H9 (cell line): ENCODE results near the gene WNT7B. TPM values are rescaled to one million over a fixed set of nuclear protein-coding genes. Genes with fewer than 3 reads are reported as not detected.

Source experiments
- DNase-seq: peaks from one replicate; pipeline ENCODE4 v3.0.0-alpha.2; 2017
- H2AFZ ChIP-seq: one replicate; pipeline ENCODE4 v1.6.1; 2013; ENCODE audit warnings: mild to moderate bottlenecking, low read length, control low read depth, moderate library complexity
- H2AK5ac ChIP-seq: 2 replicates; pipeline ENCODE4 v1.6.1; 2013; ENCODE audit warnings: low read length, control low read depth, mixed read lengths; ENCODE audit not compliant: insufficient read length
- H2BK120ac ChIP-seq: one replicate; pipeline ENCODE4 v1.6.1; 2013; ENCODE audit warnings: low read depth, mild to moderate bottlenecking, low read length, control low read depth, inconsistent platforms; ENCODE audit not compliant: poor library complexity, severe bottlenecking
- H2BK12ac ChIP-seq: 2 replicates; pipeline ENCODE4 v1.6.1; 2013; ENCODE audit warnings: low read length, control low read depth, mixed read lengths, low read depth; ENCODE audit not compliant: insufficient read length
- H2BK15ac ChIP-seq: 2 replicates; pipeline ENCODE4 v1.6.1; 2013; ENCODE audit warnings: low read depth, low read length, control low read depth
- H2BK20ac ChIP-seq: one replicate; pipeline ENCODE4 v1.6.1; 2013; ENCODE audit warnings: low read depth, mild to moderate bottlenecking, low read length, control low read depth, inconsistent platforms; ENCODE audit not compliant: poor library complexity, severe bottlenecking
- H2BK5ac ChIP-seq: 2 replicates; pipeline ENCODE4 v1.6.1; 2013; ENCODE audit warnings: low read length, control low read depth, mixed read lengths; ENCODE audit not compliant: insufficient read length
- H3K14ac ChIP-seq: 2 replicates; pipeline ENCODE4 v1.6.1; 2013; ENCODE audit warnings: low read length, control low read depth; ENCODE audit not compliant: insufficient read depth
- H3K18ac ChIP-seq: 2 replicates; pipeline ENCODE4 v1.6.1; 2013; ENCODE audit warnings: low read depth, mild to moderate bottlenecking, mixed read lengths, low read length, control low read depth; ENCODE audit not compliant: insufficient read length
- H3K23ac ChIP-seq: 2 replicates; pipeline ENCODE4 v1.6.1; 2013; ENCODE audit warnings: low read length, control low read depth, mixed read lengths, low read depth; ENCODE audit not compliant: insufficient read length
- H3K23me2 ChIP-seq: 2 replicates; pipeline ENCODE4 v1.6.1; 2013; ENCODE audit warnings: low read depth, mild to moderate bottlenecking, mixed read lengths, low read length, control low read depth; ENCODE audit not compliant: insufficient read length, poor library complexity, severe bottlenecking
- H3K27ac ChIP-seq: 2 replicates; pipeline ENCODE4 v1.5.1; 2013; ENCODE audit warnings: low read length, control low read depth, mixed read lengths, low read depth; ENCODE audit not compliant: insufficient read length
- H3K27me3 ChIP-seq: 2 replicates; pipeline ENCODE4 v1.6.1; 2013; ENCODE audit warnings: low read length, control low read depth, inconsistent platforms; ENCODE audit not compliant: insufficient read depth
- H3K4ac ChIP-seq: 2 replicates; pipeline ENCODE4 v1.6.1; 2013; ENCODE audit warnings: low read depth, mild to moderate bottlenecking, control low read depth, inconsistent platforms, low read length, moderate library complexity
- H3K4me1 ChIP-seq: 2 replicates; pipeline ENCODE4 v1.6.1; 2013; ENCODE audit warnings: low read length, control low read depth, inconsistent platforms; ENCODE audit not compliant: insufficient read depth
- H3K4me2 ChIP-seq: 2 replicates; pipeline ENCODE4 v1.6.1; 2013; ENCODE audit warnings: low read length, control low read depth, mixed read lengths; ENCODE audit not compliant: insufficient read length, insufficient read depth
- H3K56ac ChIP-seq: 2 replicates; pipeline ENCODE4 v1.6.1; 2013; ENCODE audit warnings: low read depth, mild to moderate bottlenecking, mixed read lengths, low read length, control low read depth; ENCODE audit not compliant: insufficient read length
- H3K79me1 ChIP-seq: 2 replicates; pipeline ENCODE4 v1.6.1; 2013; ENCODE audit warnings: low read depth, mild to moderate bottlenecking, moderate library complexity, low read length, control low read depth, inconsistent platforms; ENCODE audit not compliant: insufficient read depth, poor library complexity, severe bottlenecking
- H3K79me2 ChIP-seq: 2 replicates; pipeline ENCODE4 v1.6.1; 2013; ENCODE audit warnings: low read length, control low read depth, inconsistent platforms; ENCODE audit not compliant: insufficient read depth
- H3K9ac ChIP-seq: 2 replicates; pipeline ENCODE4 v1.6.1; 2013; ENCODE audit warnings: low read length, control low read depth, mixed read lengths; ENCODE audit not compliant: insufficient read length; ENCODE audit errors: extremely low read depth
- H3K9me3 ChIP-seq: one replicate; pipeline ENCODE4 v1.6.1; 2013; ENCODE audit warnings: low read depth, low read length, inconsistent platforms; ENCODE audit not compliant: control insufficient read depth
- H3T11ph ChIP-seq: one replicate; pipeline ENCODE4 v1.6.1; 2013; ENCODE audit warnings: mild to moderate bottlenecking, low read length, control low read depth, inconsistent platforms
- H4K20me1 ChIP-seq: one replicate; pipeline ENCODE4 v1.6.1; 2013; ENCODE audit not compliant: control insufficient read depth, insufficient read length, insufficient read depth
- H4K5ac ChIP-seq: 2 replicates; pipeline ENCODE4 v1.6.1; 2013; ENCODE audit warnings: low read depth, mild to moderate bottlenecking, mixed read lengths, low read length, control low read depth; ENCODE audit not compliant: insufficient read length
- H4K8ac ChIP-seq: replicated peaks from 2 replicates; pipeline ENCODE4 v1.6.1; 2013; ENCODE audit warnings: low read length, control low read depth, mixed read lengths, low read depth; ENCODE audit not compliant: insufficient read length
- H4K91ac ChIP-seq: 2 replicates; pipeline ENCODE4 v1.6.1; 2013; ENCODE audit warnings: low read depth, mild to moderate bottlenecking, moderate library complexity, mixed read lengths, low read length, control low read depth; ENCODE audit not compliant: insufficient read length
- H3K27ac Mint-ChIP-seq, 3 experiments: 2 replicates in 2 of 3; 3 replicates in 1 of 3; pipeline ENCODE4 v1.8.0; 2020 to 2021; ENCODE audit warnings: mixed read lengths in 3 of 3, mild to moderate bottlenecking in 1 of 3, moderate library complexity in 1 of 3
- H3K27me3 Mint-ChIP-seq: 2 replicates; pipeline ENCODE4 v1.8.0; 2021; ENCODE audit warnings: low read depth, mild to moderate bottlenecking, moderate library complexity, mixed read lengths
- H3K36me3 Mint-ChIP-seq, 3 experiments: 2 replicates in 2 of 3; 3 replicates in 1 of 3; pipeline ENCODE4 v1.8.0; 2020 to 2021; ENCODE audit warnings: low read depth in 3 of 3, mixed read lengths in 3 of 3; ENCODE audit not compliant: insufficient read depth in 1 of 3
- H3K4me1 Mint-ChIP-seq, 2 experiments: 2 replicates each; pipeline ENCODE4 v1.8.0; 2020; ENCODE audit warnings: mixed read lengths in 2 of 2
- H3K4me3 Mint-ChIP-seq, 2 experiments: 2 replicates in 1 of 2; 3 replicates in 1 of 2; pipeline ENCODE4 v1.8.0; 2020 to 2021; ENCODE audit warnings: mild to moderate bottlenecking in 2 of 2, mixed read lengths in 2 of 2, moderate library complexity in 1 of 2
- H3K9me3 Mint-ChIP-seq, 2 experiments: 2 replicates in 1 of 2; 3 replicates in 1 of 2; pipeline ENCODE4 v1.8.0; 2020; ENCODE audit warnings: mild to moderate bottlenecking in 2 of 2, mixed read lengths in 2 of 2, moderate library complexity in 1 of 2
- CTCF ChIP-seq: fragments of 200-600 bp; sonication (generic); conservative IDR thresholded peaks from 3 replicates; pipeline ENCODE4 v1.8.0; 2021; ENCODE audit warnings: antibody characterized with exemption, mild to moderate bottlenecking
- WGBS: extraction: QIAGEN DNeasy Blood & Tissue Kit; methylation state at CpG from one replicate; pipeline ENCODE4 v1.1.7; 2013; ENCODE audit warnings: missing lambda C conversion rate, low lambda C conversion rate, mixed read lengths; ENCODE audit not compliant: insufficient read length; ENCODE audit errors: extremely low coverage; 5-methylcytosine and 5-hydroxymethylcytosine counted together
- total RNA-seq: library from RNA; stranded (reverse); gene quantifications from 2 replicates; pipeline ENCODE4 v1.2.1, GENCODE V29; 2021

WNT7B gene
- total RNA-seq, 1 experiment from 2014 or later: 0.09 TPM

DNA sequence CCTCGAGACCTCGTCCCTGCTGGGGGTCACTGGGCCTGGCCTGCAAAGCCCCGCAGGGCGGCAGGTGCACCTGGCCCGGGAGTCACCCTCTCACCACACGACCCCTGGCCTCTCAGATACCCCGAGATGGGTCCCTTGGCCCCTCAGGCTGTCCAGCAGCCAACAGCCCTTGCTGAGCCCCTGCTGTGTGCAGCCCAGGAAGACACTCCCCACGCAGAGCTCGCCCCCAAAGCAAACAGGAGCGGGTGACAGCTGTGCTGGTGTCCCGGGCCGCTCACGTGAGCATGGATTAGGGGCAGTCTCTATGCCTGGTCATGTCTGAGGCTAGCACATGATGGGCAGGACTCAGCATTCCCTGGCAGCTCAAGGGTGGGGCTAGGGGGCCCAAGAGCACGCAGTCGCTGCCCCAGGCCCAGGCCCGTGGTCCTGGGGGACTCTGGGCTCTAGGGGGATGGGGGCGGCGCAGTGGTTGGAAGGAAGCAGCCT is 31.3 kb downstream of the WNT7B start:
- H3K14ac ChIP-seq: no peak overlapping the region
- no peak overlapping the region for H3K9ac ChIP-seq
- no peak overlapping the region for H2BK15ac ChIP-seq
- H3K9me3 Mint-ChIP-seq: no peaks in the 10 kb centered on the region; a peak in 1 of 5 replicates
- H3K27ac Mint-ChIP-seq: no peak overlapping the region
- no peak overlapping the region for H3K56ac ChIP-seq
- no peaks in the 10 kb centered on the region for H3K9me3 ChIP-seq
- H3K4ac ChIP-seq: no peak overlapping the region
- H3K4me3 Mint-ChIP-seq: no peak overlapping the region
- H3K79me1 ChIP-seq: no peaks in the 10 kb centered on the region
- H3K27ac ChIP-seq: no peak overlapping the region
- H2BK12ac ChIP-seq: no peak overlapping the region
- no peaks in the 10 kb centered on the region for H3K4me1 ChIP-seq
- no peak overlapping the region for H2BK20ac ChIP-seq
- TF ChIP-seq CTCF: no peak
- H2BK120ac ChIP-seq: no peak overlapping the region
- no peak overlapping the region for H3K18ac ChIP-seq
- H3T11ph ChIP-seq: no peak overlapping the region
- no peak overlapping the region for H4K5ac ChIP-seq
- H3K36me3 Mint-ChIP-seq: no peaks in the 10 kb centered on the region
- peaks cover 4% of the 10 kb centered on the region for H3K27me3 Mint-ChIP-seq
- no peak overlapping the region for H4K91ac ChIP-seq
- H4K8ac ChIP-seq: no peak overlapping the region
- peaks cover 0 to 4% of the 10 kb centered on the region in 2 experiments; a peak in 2 of 4 replicates for H3K4me1 Mint-ChIP-seq
- WGBS: no CpG with 5 or more reads among the region's 18 CpGs
- H3K23ac ChIP-seq: no peak overlapping the region
- H4K20me1 ChIP-seq: no peaks in the 10 kb centered on the region
- no peaks in the 10 kb centered on the region for H3K27me3 ChIP-seq
- no peaks in the 10 kb centered on the region for H3K23me2 ChIP-seq
- no peak overlapping the region for H2AFZ ChIP-seq
- no peaks in the 10 kb centered on the region for H3K79me2 ChIP-seq
- no peak overlapping the region for H2BK5ac ChIP-seq
- H2AK5ac ChIP-seq: no peak overlapping the region
- no peak for DNase-seq
- no peak overlapping the region for H3K4me2 ChIP-seq
